RWPE2 (cell line): ENCODE results near the gene POLD3.

Experiments
- ATAC-seq: fragments of 200-7000 bp; cut with Tn5 transposase; 3 replicates; pipeline ENCODE4 v1.9.1; 2021; ENCODE audit warnings: low read depth
- DNase-seq: peaks from one replicate; pipeline ENCODE4 v3.0.0-alpha.2; 2020; ENCODE audit warnings: low spot score
- H3K27ac ChIP-seq: fragments of 450-650 bp; 2 replicates; pipeline ENCODE4 v1.5.1; 2017; ENCODE audit warnings: mild to moderate bottlenecking; ENCODE audit not compliant: poor library complexity, severe bottlenecking
- H3K27me3 ChIP-seq: fragments of 250-450 bp; sonication (Bioruptor Pico); 2 replicates; pipeline ENCODE4 v1.5.1; 2021; ENCODE audit warnings: mild to moderate bottlenecking, moderate library complexity; ENCODE audit not compliant: insufficient read depth, poor library complexity, severe bottlenecking
- H3K36me3 ChIP-seq: fragments of 250-450 bp; sonication (Bioruptor Pico); 2 replicates; pipeline ENCODE4 v1.5.1; 2020; ENCODE audit warnings: low read depth, mild to moderate bottlenecking, moderate library complexity
- H3K4me1 ChIP-seq: fragments of 250-450 bp; sonication (Bioruptor Pico); 2 replicates; pipeline ENCODE4 v1.5.1; 2021; ENCODE audit warnings: mild to moderate bottlenecking, moderate library complexity; ENCODE audit not compliant: insufficient read depth, poor library complexity, severe bottlenecking
- H3K4me3 ChIP-seq: fragments of 250-450 bp; sonication (Bioruptor Pico); 2 replicates; pipeline ENCODE4 v1.5.1; 2021; ENCODE audit warnings: mild to moderate bottlenecking, moderate library complexity; ENCODE audit not compliant: severe bottlenecking
- H3K9me3 ChIP-seq: fragments of 250-450 bp; sonication (Bioruptor Pico); 2 replicates; pipeline ENCODE4 v1.5.1; 2021; ENCODE audit warnings: mild to moderate bottlenecking, moderate library complexity; ENCODE audit not compliant: severe bottlenecking
- CTCF ChIP-seq: fragments of 450-650 bp; IDR thresholded peaks from one replicate; pipeline ENCODE4 v1.5.1; 2017; ENCODE audit warnings: mild to moderate bottlenecking, moderate library complexity; ENCODE audit not compliant: poor library complexity, severe bottlenecking

The POLD3 gene

GRCh38 chr11:74639533-74639932 is 47.2 kb downstream of the POLD3 start:
- no peak for TF ChIP-seq CTCF
- Histone ChIP-seq H3K27me3 (no peaks in the 10 kb centered on the region), H3K36me3 (peaks cover 83% of the 10 kb centered on the region), H3K4me3 (no peak overlapping the region), H3K27ac (no peak overlapping the region), H3K9me3 (no peaks in the 10 kb centered on the region), H3K4me1 (peaks cover 14% of the 10 kb centered on the region)
- DNase-seq, result no peak
- ATAC-seq, result no peak

GRCh38 chr11:74641289-74641688 is 48.9 kb downstream of the POLD3 start:
- DNase-seq (no peak), ATAC-seq (no peak)
- no peak for TF ChIP-seq CTCF
- H3K36me3 ChIP-seq, result peaks cover 72% of the 10 kb centered on the region
- no peak overlapping the region for H3K4me3 ChIP-seq
- no peaks in the 10 kb centered on the region for H3K9me3 ChIP-seq
- H3K27ac ChIP-seq, result no peak overlapping the region
- no peaks in the 10 kb centered on the region for H3K27me3 ChIP-seq
- H3K4me1 ChIP-seq, result peaks cover 9% of the 10 kb centered on the region

GRCh38 chr11:74641905-74642304 is 49.5 kb downstream of the POLD3 start:
- no peaks in the 10 kb centered on the region for H3K27me3 ChIP-seq
- DNase-seq, result no peak
- H3K27ac ChIP-seq, result no peak overlapping the region
- no peaks in the 10 kb centered on the region for H3K9me3 ChIP-seq
- no peak for TF ChIP-seq CTCF
- H3K36me3 ChIP-seq, result peaks cover 66% of the 10 kb centered on the region
- H3K4me3 ChIP-seq, result no peak overlapping the region
- no peak for ATAC-seq
- peaks cover 3% of the 10 kb centered on the region for H3K4me1 ChIP-seq

- H3K36me3 ChIP-seq, result peaks cover 63% of the 10 kb centered on the region
- no peaks in the 10 kb centered on the region for H3K4me1 ChIP-seq
- H3K27ac ChIP-seq, result no peak overlapping the region
- H3K4me3 ChIP-seq, result no peak overlapping the region
- DNase-seq, result no peak
- TF ChIP-seq CTCF, result no peak
- ATAC-seq, result no peak
- no peaks in the 10 kb centered on the region for H3K27me3 ChIP-seq
- H3K9me3 ChIP-seq, result no peaks in the 10 kb centered on the region
Measured at GRCh38 chr11:74642912-74643311, 50.5 kb downstream of the POLD3 start.

- no peak overlapping the region for H3K27ac ChIP-seq
- TF ChIP-seq CTCF, result no peak
- H3K36me3 ChIP-seq, result peaks cover 53% of the 10 kb centered on the region
- no peaks in the 10 kb centered on the region for H3K9me3 ChIP-seq
- DNase-seq (no peak), ATAC-seq (no peak)
- H3K27me3 ChIP-seq, result no peaks in the 10 kb centered on the region
- H3K4me3 ChIP-seq, result no peak overlapping the region
- no peaks in the 10 kb centered on the region for H3K4me1 ChIP-seq
Measured at GRCh38 chr11:74644081-74644480, 51.7 kb downstream of the POLD3 start.
